ENCODE results near the gene ACADSB.

The ACADSB gene

DNA sequence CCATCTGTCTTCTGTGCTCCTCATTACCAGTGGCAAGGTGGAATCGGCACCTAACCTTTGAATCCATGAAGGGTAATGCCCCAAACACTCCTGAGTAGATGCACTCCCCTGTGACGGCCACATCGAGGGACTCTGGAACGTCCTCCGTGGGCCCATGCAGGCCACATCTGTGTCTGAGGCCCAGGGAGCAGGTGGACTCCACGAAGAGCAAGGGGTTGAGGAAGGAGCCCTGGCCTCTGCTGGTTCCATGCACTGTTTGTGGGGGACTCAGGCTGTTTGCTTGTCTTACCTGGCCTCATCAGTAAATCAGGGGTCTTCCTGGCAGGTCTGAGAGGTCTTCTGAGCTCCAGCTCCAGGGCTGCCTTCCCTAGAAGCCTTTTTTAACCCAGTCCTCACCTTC, 64.4 kb downstream of the ACADSB start:
- Histone ChIP-seq H3K9me3 (ENCODE audit: low read length) (no peaks in the 10 kb centered on the region), H3K36me3 (ENCODE audit: insufficient read depth, low read length) (no peaks in the 10 kb centered on the region), H3K4me1 (ENCODE audit: insufficient read depth, low read length) (peaks cover 20% of the 10 kb centered on the region), H3K27me3 (ENCODE audit: insufficient read depth, low read length) (peaks cover 11% of the 10 kb centered on the region), H3K4me3 (ENCODE audit: low read length) (no peak overlapping the region), H2AFZ (ENCODE audit: low read depth, low read length) (no peak overlapping the region)

DNA sequence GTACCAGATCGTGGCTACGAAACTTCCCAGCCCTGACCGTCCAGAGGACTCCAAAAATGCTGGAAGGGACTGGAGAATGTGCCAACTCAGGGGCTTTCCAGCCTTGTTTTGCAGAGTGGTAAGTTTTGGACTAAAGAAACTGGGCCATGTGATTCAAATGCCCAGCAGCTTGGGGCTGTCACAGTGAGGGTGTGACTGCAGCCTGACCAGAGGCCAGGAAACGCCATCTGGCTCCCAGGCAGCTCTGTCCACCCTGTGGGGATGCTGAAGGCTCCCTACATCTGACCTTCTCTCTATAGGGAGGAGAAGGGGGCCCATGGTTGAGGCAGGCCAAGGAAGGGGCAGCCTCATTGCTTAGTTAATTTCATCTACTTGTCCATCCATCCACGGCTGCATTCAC, 65.4 kb downstream of the ACADSB start:
- H3K4me3 ChIP-seq (ENCODE audit: low read length), result no peak overlapping the region
- H3K27me3 ChIP-seq (ENCODE audit: insufficient read depth, low read length), result peaks cover 11% of the 10 kb centered on the region
- no peak overlapping the region for H2AFZ ChIP-seq (ENCODE audit: low read depth, low read length)
- H3K4me1 ChIP-seq (ENCODE audit: insufficient read depth, low read length), result peaks cover 9% of the 10 kb centered on the region
- H3K36me3 ChIP-seq (ENCODE audit: insufficient read depth, low read length), result no peaks in the 10 kb centered on the region
- no peaks in the 10 kb centered on the region for H3K9me3 ChIP-seq (ENCODE audit: low read length)

DNA sequence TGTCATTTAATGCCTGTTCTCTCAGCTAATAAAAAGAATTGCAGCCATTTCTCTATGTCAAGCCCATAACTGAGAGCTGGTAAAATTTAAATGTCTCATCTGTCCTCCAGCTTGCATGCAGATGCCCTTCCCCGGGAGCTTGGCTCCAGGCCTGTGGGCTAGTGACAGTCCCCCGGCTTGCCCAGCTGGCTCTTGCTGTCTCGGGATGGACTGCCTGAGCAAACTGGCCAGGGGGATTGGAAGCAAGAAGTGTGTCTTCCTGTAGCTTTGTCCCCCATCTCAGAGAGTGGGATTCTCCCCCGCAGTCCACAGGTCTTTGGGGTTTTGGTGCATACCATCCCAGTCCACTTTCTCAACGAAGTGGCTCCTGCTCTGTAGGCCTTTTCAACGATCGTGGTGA, 73.1 kb downstream of the ACADSB start:
- H3K36me3 ChIP-seq (ENCODE audit: insufficient read depth, low read length), result no peaks in the 10 kb centered on the region
- H3K27me3 ChIP-seq (ENCODE audit: insufficient read depth, low read length), result peaks cover 5% of the 10 kb centered on the region
- no peak overlapping the region for H3K4me3 ChIP-seq (ENCODE audit: low read length)
- H3K4me1 ChIP-seq (ENCODE audit: insufficient read depth, low read length), result no peaks in the 10 kb centered on the region
- no peak overlapping the region for H2AFZ ChIP-seq (ENCODE audit: low read depth, low read length)
- H3K9me3 ChIP-seq (ENCODE audit: low read length), result no peaks in the 10 kb centered on the region

DNA sequence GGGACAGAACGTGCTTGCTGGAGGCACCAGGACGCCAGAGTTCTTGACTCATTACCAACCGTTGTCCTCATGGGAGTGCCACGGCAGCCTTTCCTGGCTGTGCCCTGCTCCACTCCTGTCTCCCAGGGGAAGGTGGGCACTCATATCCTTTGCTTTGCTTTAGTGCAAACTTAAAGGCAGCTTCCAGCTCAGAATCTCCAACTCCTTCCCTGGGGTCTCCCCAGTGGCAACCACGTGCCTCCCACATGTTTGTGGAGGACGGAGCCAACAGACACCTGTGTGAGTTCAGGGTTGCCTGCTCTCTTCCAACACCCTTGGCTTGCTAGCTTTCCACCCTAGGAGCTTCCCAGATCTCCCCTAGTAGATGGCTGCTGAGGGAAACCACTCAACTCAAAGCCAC, 75.0 kb downstream of the ACADSB start:
- Histone ChIP-seq H2AFZ (ENCODE audit: low read depth, low read length) (no peak overlapping the region), H3K27me3 (ENCODE audit: insufficient read depth, low read length) (peaks cover 5% of the 10 kb centered on the region), H3K4me1 (ENCODE audit: insufficient read depth, low read length) (no peaks in the 10 kb centered on the region), H3K4me3 (ENCODE audit: low read length) (no peak overlapping the region), H3K9me3 (ENCODE audit: low read length) (no peaks in the 10 kb centered on the region), H3K36me3 (ENCODE audit: insufficient read depth, low read length) (no peaks in the 10 kb centered on the region)

DNA sequence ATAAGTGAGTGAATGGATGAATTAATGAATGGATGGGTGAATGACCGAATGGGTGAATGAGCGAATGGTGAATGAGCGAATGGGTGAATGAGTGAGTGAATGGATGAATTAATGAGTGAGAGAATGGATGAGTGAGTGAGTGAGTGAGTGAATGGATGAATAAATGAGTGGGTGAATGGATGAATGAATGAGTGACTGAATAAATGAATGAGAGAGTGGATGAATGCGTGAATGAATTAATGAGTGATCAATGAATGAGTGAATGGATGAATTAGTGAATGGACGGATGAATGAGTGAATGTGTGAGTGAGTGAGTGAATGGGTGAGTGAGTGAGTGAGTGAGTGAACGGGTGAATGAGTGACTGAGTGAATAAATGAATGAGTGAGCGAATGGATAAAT, 77.5 kb downstream of the ACADSB start:
- H3K4me1 ChIP-seq (ENCODE audit: insufficient read depth, low read length), result no peaks in the 10 kb centered on the region
- no peak overlapping the region for H3K4me3 ChIP-seq (ENCODE audit: low read length)
- no peaks in the 10 kb centered on the region for H3K36me3 ChIP-seq (ENCODE audit: insufficient read depth, low read length)
- no peak overlapping the region for H2AFZ ChIP-seq (ENCODE audit: low read depth, low read length)
- peaks cover 6% of the 10 kb centered on the region for H3K27me3 ChIP-seq (ENCODE audit: insufficient read depth, low read length)
- H3K9me3 ChIP-seq (ENCODE audit: low read length), result no peaks in the 10 kb centered on the region

DNA sequence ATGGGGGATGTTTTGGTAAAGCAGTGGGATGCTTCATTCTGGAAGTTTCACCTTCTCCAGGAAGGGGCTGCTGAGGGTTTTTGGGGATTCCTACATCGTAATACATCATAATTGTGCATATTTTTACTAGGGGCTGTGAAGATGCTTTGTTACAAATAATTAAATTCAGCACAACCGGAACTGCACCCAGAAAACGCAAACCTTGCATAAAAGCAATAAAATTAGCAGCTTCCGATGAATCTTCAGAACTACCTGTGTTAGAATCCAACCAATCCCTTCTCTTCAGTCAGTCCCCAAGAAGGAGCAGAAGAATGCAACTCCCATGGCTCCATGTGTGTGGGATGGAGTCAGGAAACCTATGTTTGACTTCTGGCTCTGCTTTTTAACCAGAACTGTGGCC, 78.5 kb downstream of the ACADSB start:
- H3K4me1 ChIP-seq (ENCODE audit: insufficient read depth, low read length), result no peaks in the 10 kb centered on the region

DNA sequence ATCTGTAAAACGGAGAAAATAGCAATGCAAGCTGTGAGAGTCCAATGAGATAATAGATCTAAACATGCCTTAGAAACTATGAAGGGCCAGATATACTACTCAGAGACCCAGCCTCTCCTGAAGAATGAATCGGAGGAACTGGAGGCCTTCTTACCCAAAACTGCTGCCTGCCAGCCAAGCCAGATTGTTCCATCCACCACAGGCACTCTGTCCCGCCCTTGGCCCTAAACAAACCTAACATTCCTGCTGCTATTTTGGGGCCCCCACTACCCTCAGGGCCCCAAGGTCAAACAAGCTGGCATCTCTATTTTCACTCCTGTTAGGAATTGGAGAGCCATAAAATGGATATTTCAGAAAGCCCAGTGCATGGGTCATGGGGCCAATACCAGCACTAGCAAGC, 79.0 kb downstream of the ACADSB start:
- Histone ChIP-seq H3K4me1 (ENCODE audit: insufficient read depth, low read length) (no peaks in the 10 kb centered on the region), H2AFZ (ENCODE audit: low read depth, low read length) (no peak overlapping the region), H3K27me3 (ENCODE audit: insufficient read depth, low read length) (peaks cover 18% of the 10 kb centered on the region), H3K4me3 (ENCODE audit: low read length) (no peak overlapping the region), H3K36me3 (ENCODE audit: insufficient read depth, low read length) (no peaks in the 10 kb centered on the region), H3K9me3 (ENCODE audit: low read length) (no peaks in the 10 kb centered on the region)

More for the DNA sequence above, 78.5 kb downstream of the ACADSB start:
- no peak overlapping the region for H3K4me3 ChIP-seq (ENCODE audit: low read length)
- H3K36me3 ChIP-seq (ENCODE audit: insufficient read depth, low read length), result no peaks in the 10 kb centered on the region
- H3K9me3 ChIP-seq (ENCODE audit: low read length), result no peaks in the 10 kb centered on the region
- H2AFZ ChIP-seq (ENCODE audit: low read depth, low read length), result no peak overlapping the region
- peaks cover 16% of the 10 kb centered on the region for H3K27me3 ChIP-seq (ENCODE audit: insufficient read depth, low read length)

DNA sequence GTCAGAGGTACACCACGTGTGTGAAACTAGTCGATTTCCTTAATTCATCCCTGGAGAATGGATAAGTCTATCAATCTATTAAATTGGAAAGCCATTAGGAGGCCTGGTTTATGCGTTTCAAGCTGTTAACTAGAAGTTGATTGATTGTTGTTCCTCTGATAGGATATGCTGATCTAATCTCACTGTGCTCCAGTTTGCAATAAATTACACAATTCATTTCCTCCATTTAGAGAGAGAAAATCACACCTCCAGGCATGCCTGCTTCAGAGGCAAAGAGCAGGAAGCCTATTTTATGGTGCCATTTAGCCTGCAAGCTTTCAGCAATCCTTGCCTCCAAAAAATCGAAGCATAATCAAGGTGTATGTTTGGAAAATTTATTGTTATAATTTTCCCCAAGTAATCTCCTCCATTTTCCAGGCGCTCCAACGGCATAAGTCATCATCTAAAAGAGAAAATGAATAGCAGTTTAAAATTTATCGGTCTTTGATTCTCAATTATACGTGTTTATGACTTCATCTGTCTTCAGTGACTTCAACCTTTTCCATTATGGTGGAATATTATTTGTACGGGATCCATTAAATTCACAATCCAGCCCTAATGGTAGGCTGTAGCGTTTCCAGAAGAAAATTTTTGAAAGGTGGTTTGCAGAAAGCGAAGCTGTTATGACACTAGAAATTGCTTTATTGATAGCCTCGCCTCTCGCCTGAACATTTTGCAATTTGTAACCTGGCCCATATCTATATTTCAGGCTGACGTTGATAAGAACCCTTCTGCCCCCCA, 84.0 kb downstream of the ACADSB start:
- no peaks in the 10 kb centered on the region for H3K9me3 ChIP-seq (ENCODE audit: low read length)
- no peak overlapping the region for H2AFZ ChIP-seq (ENCODE audit: low read depth, low read length)
- H3K27me3 ChIP-seq (ENCODE audit: insufficient read depth, low read length), result peaks cover 40% of the 10 kb centered on the region
- no peaks in the 10 kb centered on the region for H3K4me1 ChIP-seq (ENCODE audit: insufficient read depth, low read length)
- H3K36me3 ChIP-seq (ENCODE audit: insufficient read depth, low read length), result no peaks in the 10 kb centered on the region
- H3K4me3 ChIP-seq (ENCODE audit: low read length), result no peak overlapping the region

DNA sequence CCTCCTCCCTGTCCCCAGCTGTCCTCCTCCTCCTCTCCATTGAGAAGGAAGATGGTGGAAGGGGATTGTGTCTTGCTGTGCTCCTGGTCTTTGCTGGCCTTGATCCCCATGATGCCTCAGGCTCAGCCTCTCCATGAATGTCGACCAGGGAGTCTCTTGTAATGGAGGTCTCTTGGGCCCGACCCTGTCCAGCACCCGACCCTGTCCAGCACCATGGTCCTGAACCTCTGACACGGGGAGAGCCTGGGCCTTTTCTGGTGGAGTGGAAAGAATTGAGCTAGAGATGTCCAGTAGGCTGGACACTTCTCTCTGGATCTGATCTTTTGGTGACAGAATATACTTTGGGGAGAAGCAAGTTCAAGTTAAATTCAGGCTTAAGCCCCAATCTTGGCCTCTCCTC, 84.7 kb downstream of the ACADSB start:
- Histone ChIP-seq H3K27me3 (ENCODE audit: insufficient read depth, low read length) (peaks cover 40% of the 10 kb centered on the region), H3K4me3 (ENCODE audit: low read length) (no peak overlapping the region), H3K36me3 (ENCODE audit: insufficient read depth, low read length) (no peaks in the 10 kb centered on the region), H3K4me1 (ENCODE audit: insufficient read depth, low read length) (no peaks in the 10 kb centered on the region), H2AFZ (ENCODE audit: low read depth, low read length) (no peak overlapping the region), H3K9me3 (ENCODE audit: low read length) (no peaks in the 10 kb centered on the region)

DNA sequence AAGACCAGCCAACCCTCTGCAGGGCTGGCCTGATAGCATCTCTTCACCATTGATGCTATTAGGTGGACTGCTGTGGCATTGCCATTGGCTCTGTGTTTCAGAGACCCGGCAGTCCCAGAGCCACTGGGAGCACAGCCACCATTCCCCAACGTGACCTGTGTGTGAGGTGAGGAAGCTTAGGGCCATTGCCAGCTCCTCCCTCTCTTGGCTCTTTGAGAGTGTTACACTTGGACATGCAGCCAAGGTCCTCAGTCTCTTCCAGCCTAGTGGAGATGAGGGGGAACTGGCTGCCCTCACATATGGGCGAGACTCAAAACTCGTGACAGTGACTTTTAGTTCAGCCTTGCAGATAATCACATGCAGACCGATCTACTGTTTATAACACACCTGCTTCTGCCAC, 87.6 kb downstream of the ACADSB start:
- Histone ChIP-seq H3K4me3 (ENCODE audit: low read length) (no peak overlapping the region), H3K36me3 (ENCODE audit: insufficient read depth, low read length) (no peaks in the 10 kb centered on the region), H3K27me3 (ENCODE audit: insufficient read depth, low read length) (peaks cover 35% of the 10 kb centered on the region), H2AFZ (ENCODE audit: low read depth, low read length) (no peak overlapping the region), H3K9me3 (ENCODE audit: low read length) (no peaks in the 10 kb centered on the region), H3K4me1 (ENCODE audit: insufficient read depth, low read length) (no peaks in the 10 kb centered on the region)

DNA sequence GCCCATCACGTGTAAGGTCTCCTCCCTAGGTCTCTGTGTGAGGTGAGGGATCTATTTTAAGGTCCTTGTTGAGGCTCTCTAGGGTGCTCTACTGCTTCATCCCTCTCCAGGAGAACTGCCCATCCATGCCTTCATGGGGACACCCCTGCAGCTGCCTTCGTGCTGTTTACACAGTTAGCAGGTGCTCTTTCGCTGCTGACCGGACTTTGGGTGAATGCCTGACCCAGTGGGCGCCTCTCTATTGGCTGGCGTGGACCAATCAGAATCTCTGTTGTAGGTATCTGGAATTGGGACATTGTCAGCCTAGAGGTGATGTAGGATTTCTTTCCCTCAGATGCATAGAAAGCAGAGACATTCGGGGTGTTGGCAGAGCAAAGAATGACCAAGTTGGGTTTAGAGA, 88.2 kb downstream of the ACADSB start:
- no peaks in the 10 kb centered on the region for H3K4me1 ChIP-seq (ENCODE audit: insufficient read depth, low read length)
- H2AFZ ChIP-seq (ENCODE audit: low read depth, low read length), result no peak overlapping the region
- no peaks in the 10 kb centered on the region for H3K9me3 ChIP-seq (ENCODE audit: low read length)
- H3K36me3 ChIP-seq (ENCODE audit: insufficient read depth, low read length), result no peaks in the 10 kb centered on the region
- peaks cover 29% of the 10 kb centered on the region for H3K27me3 ChIP-seq (ENCODE audit: insufficient read depth, low read length)
- H3K4me3 ChIP-seq (ENCODE audit: low read length), result no peak overlapping the region

DNA sequence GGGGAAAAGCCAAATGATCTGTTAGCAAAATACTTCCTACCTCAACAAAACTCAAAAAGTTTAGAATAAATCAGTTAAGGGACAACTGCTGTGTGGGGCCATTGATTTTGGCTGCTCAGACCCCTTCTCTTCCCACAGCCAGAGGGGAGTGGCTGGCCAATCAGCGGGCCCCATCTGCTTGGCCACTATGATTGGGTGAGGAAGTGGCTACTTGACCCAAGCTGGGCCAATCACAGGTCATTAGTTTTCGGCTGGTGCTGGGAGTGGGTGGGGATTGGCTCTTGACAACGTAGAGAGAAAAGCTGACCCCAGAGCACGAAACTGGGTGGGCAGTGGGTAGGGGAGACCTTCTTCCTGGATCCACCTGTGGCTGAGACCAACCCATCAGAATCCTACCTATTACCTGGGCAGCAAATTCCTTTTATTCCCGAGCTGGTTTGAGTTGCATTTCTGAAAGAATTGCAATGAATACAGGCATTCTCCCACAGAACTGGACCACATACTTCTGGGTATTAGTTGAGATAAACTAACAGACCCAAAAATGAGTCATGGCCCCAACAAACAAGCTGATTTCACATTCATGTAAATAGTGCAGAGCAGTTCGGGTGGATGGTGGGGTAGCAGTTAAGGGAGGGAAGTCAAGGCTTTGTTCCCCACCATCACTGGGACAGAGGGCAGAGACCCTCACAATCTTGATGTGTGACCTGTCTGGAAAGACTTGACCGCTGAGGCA, 91.4 kb downstream of the ACADSB start:
- Histone ChIP-seq H3K4me3 (ENCODE audit: low read length) (no peak overlapping the region), H2AFZ (ENCODE audit: low read depth, low read length) (no peak overlapping the region), H3K4me1 (ENCODE audit: insufficient read depth, low read length) (no peaks in the 10 kb centered on the region), H3K36me3 (ENCODE audit: insufficient read depth, low read length) (no peaks in the 10 kb centered on the region), H3K9me3 (ENCODE audit: low read length) (no peaks in the 10 kb centered on the region), H3K27me3 (ENCODE audit: insufficient read depth, low read length) (peaks cover 9% of the 10 kb centered on the region)

DNA sequence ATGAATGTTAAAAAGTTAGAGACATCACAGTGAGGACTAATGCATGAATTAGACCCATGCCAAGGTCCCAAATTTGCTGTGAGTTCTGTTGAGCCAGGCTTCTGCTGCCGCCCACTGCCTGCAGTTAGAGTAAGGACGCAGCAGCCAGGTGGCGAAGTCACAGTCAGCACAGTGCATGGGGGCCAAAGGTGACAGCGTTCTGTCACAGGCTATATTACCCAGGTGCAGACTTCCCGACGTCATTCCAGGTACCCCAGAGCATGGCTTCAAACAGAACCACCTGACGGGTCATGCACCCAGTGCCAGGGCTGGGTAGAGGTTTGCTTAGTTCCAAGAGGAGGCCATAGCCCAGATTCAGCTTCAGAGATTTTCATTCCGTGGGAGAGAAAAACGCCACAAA, 93.1 kb downstream of the ACADSB start:
- no peaks in the 10 kb centered on the region for H3K9me3 ChIP-seq (ENCODE audit: low read length)
- no peak overlapping the region for H3K4me3 ChIP-seq (ENCODE audit: low read length)
- H3K27me3 ChIP-seq (ENCODE audit: insufficient read depth, low read length), result peaks cover 10% of the 10 kb centered on the region
- H3K4me1 ChIP-seq (ENCODE audit: insufficient read depth, low read length), result no peaks in the 10 kb centered on the region
- no peak overlapping the region for H2AFZ ChIP-seq (ENCODE audit: low read depth, low read length)
- H3K36me3 ChIP-seq (ENCODE audit: insufficient read depth, low read length), result no peaks in the 10 kb centered on the region
